ENCODE data around the gene SLC22A1.

Gene SLC22A1

GRCh38 chr6:160121558-160121957, at the start of gene SLC22A1:
Gene SLC22A1 (plus strand): TSS chr6:160121815. CDS start chr6:160121936, 121 bp downstream.
- Histone ChIP-seq H3K9ac (ENCODE audit: low read length) (no peak within 1 kb of the TSS), H3K27me3 (ENCODE audit: control insufficient read depth, insufficient read depth, low read length) (no peaks in the 10 kb centered on the region), H3K27ac (ENCODE audit: low read length) (no peak within 1 kb of the TSS), H3K4me3 (ENCODE audit: low read length) (no peak within 1 kb of the TSS), H3K36me3 (ENCODE audit: control insufficient read depth, low read depth, low read length) (no peaks in the 10 kb centered on the region), H3K9me3 (ENCODE audit: control insufficient read depth, low read depth, low read length) (no peaks in the 10 kb centered on the region), H3K4me1 (ENCODE audit: control insufficient read depth, low read depth, low read length) (no peaks in the 10 kb centered on the region)

- Histone ChIP-seq H3K27ac (ENCODE audit: low read length) (no peak overlapping the region), H3K9ac (ENCODE audit: low read length) (no peak overlapping the region), H3K4me1 (ENCODE audit: control insufficient read depth, low read depth, low read length) (no peaks in the 10 kb centered on the region), H3K36me3 (ENCODE audit: control insufficient read depth, low read depth, low read length) (peaks cover 86% of the 10 kb centered on the region), H3K9me3 (ENCODE audit: control insufficient read depth, low read depth, low read length) (no peaks in the 10 kb centered on the region), H3K4me3 (ENCODE audit: low read length) (no peak overlapping the region), H3K27me3 (ENCODE audit: control insufficient read depth, insufficient read depth, low read length) (no peaks in the 10 kb centered on the region)
Observed at GRCh38 chr6:160073272-160073671, 48.3 kb upstream of the SLC22A1 start.

GRCh38 chr6:160076009-160076408, 45.6 kb upstream of the SLC22A1 start:
- H3K27me3 ChIP-seq (ENCODE audit: control insufficient read depth, insufficient read depth, low read length) = no peaks in the 10 kb centered on the region
- no peaks in the 10 kb centered on the region for H3K4me1 ChIP-seq (ENCODE audit: control insufficient read depth, low read depth, low read length)
- peaks cover 86% of the 10 kb centered on the region for H3K36me3 ChIP-seq (ENCODE audit: control insufficient read depth, low read depth, low read length)
- no peaks in the 10 kb centered on the region for H3K9me3 ChIP-seq (ENCODE audit: control insufficient read depth, low read depth, low read length)
- H3K4me3 ChIP-seq (ENCODE audit: low read length) = no peak overlapping the region
- no peak overlapping the region for H3K27ac ChIP-seq (ENCODE audit: low read length)
- no peak overlapping the region for H3K9ac ChIP-seq (ENCODE audit: low read length)

GRCh38 chr6:160077024-160077423, 44.6 kb upstream of the SLC22A1 start:
- no peaks in the 10 kb centered on the region for H3K9me3 ChIP-seq (ENCODE audit: control insufficient read depth, low read depth, low read length)
- no peaks in the 10 kb centered on the region for H3K27me3 ChIP-seq (ENCODE audit: control insufficient read depth, insufficient read depth, low read length)
- no peaks in the 10 kb centered on the region for H3K4me1 ChIP-seq (ENCODE audit: control insufficient read depth, low read depth, low read length)
- no peak overlapping the region for H3K4me3 ChIP-seq (ENCODE audit: low read length)
- no peak overlapping the region for H3K27ac ChIP-seq (ENCODE audit: low read length)
- H3K9ac ChIP-seq (ENCODE audit: low read length) = no peak overlapping the region
- H3K36me3 ChIP-seq (ENCODE audit: control insufficient read depth, low read depth, low read length) = peaks cover 82% of the 10 kb centered on the region

- Histone ChIP-seq H3K36me3 (ENCODE audit: control insufficient read depth, low read depth, low read length) (peaks cover 77% of the 10 kb centered on the region), H3K9ac (ENCODE audit: low read length) (no peak overlapping the region), H3K4me1 (ENCODE audit: control insufficient read depth, low read depth, low read length) (no peaks in the 10 kb centered on the region), H3K27me3 (ENCODE audit: control insufficient read depth, insufficient read depth, low read length) (no peaks in the 10 kb centered on the region), H3K9me3 (ENCODE audit: control insufficient read depth, low read depth, low read length) (no peaks in the 10 kb centered on the region), H3K27ac (ENCODE audit: low read length) (no peak overlapping the region), H3K4me3 (ENCODE audit: low read length) (no peak overlapping the region)
Observed at GRCh38 chr6:160077526-160077925, 44.1 kb upstream of the SLC22A1 start.

GRCh38 chr6:160078883-160079685, 42.5 kb upstream of the SLC22A1 start:
- H3K9me3 ChIP-seq (ENCODE audit: control insufficient read depth, low read depth, low read length) = no peaks in the 10 kb centered on the region
- H3K4me3 ChIP-seq (ENCODE audit: low read length) = no peak overlapping the region
- no peak overlapping the region for H3K9ac ChIP-seq (ENCODE audit: low read length)
- no peaks in the 10 kb centered on the region for H3K27me3 ChIP-seq (ENCODE audit: control insufficient read depth, insufficient read depth, low read length)
- H3K27ac ChIP-seq (ENCODE audit: low read length) = no peak overlapping the region
- H3K4me1 ChIP-seq (ENCODE audit: control insufficient read depth, low read depth, low read length) = no peaks in the 10 kb centered on the region
- H3K36me3 ChIP-seq (ENCODE audit: control insufficient read depth, low read depth, low read length) = peaks cover 71% of the 10 kb centered on the region

- no peaks in the 10 kb centered on the region for H3K27me3 ChIP-seq (ENCODE audit: control insufficient read depth, insufficient read depth, low read length)
- no peak overlapping the region for H3K4me3 ChIP-seq (ENCODE audit: low read length)
- H3K9ac ChIP-seq (ENCODE audit: low read length) = no peak overlapping the region
- H3K27ac ChIP-seq (ENCODE audit: low read length) = no peak overlapping the region
- H3K36me3 ChIP-seq (ENCODE audit: control insufficient read depth, low read depth, low read length) = peaks cover 72% of the 10 kb centered on the region
- no peaks in the 10 kb centered on the region for H3K9me3 ChIP-seq (ENCODE audit: control insufficient read depth, low read depth, low read length)
- H3K4me1 ChIP-seq (ENCODE audit: control insufficient read depth, low read depth, low read length) = no peaks in the 10 kb centered on the region
Observed at GRCh38 chr6:160079686-160080043, 42.0 kb upstream of the SLC22A1 start.

- H3K9me3 ChIP-seq (ENCODE audit: control insufficient read depth, low read depth, low read length) = no peaks in the 10 kb centered on the region
- no peaks in the 10 kb centered on the region for H3K4me1 ChIP-seq (ENCODE audit: control insufficient read depth, low read depth, low read length)
- peaks cover 74% of the 10 kb centered on the region for H3K36me3 ChIP-seq (ENCODE audit: control insufficient read depth, low read depth, low read length)
- H3K9ac ChIP-seq (ENCODE audit: low read length) = no peak overlapping the region
- H3K27me3 ChIP-seq (ENCODE audit: control insufficient read depth, insufficient read depth, low read length) = no peaks in the 10 kb centered on the region
- no peak overlapping the region for H3K27ac ChIP-seq (ENCODE audit: low read length)
- H3K4me3 ChIP-seq (ENCODE audit: low read length) = no peak overlapping the region
Observed at GRCh38 chr6:160080097-160080496, 41.5 kb upstream of the SLC22A1 start.

- Histone ChIP-seq H3K4me1 (ENCODE audit: control insufficient read depth, low read depth, low read length) (no peaks in the 10 kb centered on the region), H3K27me3 (ENCODE audit: control insufficient read depth, insufficient read depth, low read length) (no peaks in the 10 kb centered on the region), H3K36me3 (ENCODE audit: control insufficient read depth, low read depth, low read length) (peaks cover 75% of the 10 kb centered on the region), H3K27ac (ENCODE audit: low read length) (no peak overlapping the region), H3K9me3 (ENCODE audit: control insufficient read depth, low read depth, low read length) (no peaks in the 10 kb centered on the region), H3K4me3 (ENCODE audit: low read length) (no peak overlapping the region), H3K9ac (ENCODE audit: low read length) (no peak overlapping the region)
Observed at GRCh38 chr6:160081398-160081797, 40.2 kb upstream of the SLC22A1 start.

GRCh38 chr6:160082627-160083026, 39.0 kb upstream of the SLC22A1 start:
- H3K9ac ChIP-seq (ENCODE audit: low read length) = no peak overlapping the region

GRCh38 chr6:160084198-160084776, 37.3 kb upstream of the SLC22A1 start:
- Histone ChIP-seq H3K27me3 (ENCODE audit: control insufficient read depth, insufficient read depth, low read length) (no peaks in the 10 kb centered on the region), H3K9ac (ENCODE audit: low read length) (no peak overlapping the region), H3K4me1 (ENCODE audit: control insufficient read depth, low read depth, low read length) (no peaks in the 10 kb centered on the region), H3K9me3 (ENCODE audit: control insufficient read depth, low read depth, low read length) (no peaks in the 10 kb centered on the region), H3K4me3 (ENCODE audit: low read length) (no peak overlapping the region), H3K36me3 (ENCODE audit: control insufficient read depth, low read depth, low read length) (peaks cover 67% of the 10 kb centered on the region), H3K27ac (ENCODE audit: low read length) (no peak overlapping the region)

More at GRCh38 chr6:160082627-160083026, 39.0 kb upstream of the SLC22A1 start:
- Histone ChIP-seq H3K27me3 (ENCODE audit: control insufficient read depth, insufficient read depth, low read length) (no peaks in the 10 kb centered on the region), H3K4me1 (ENCODE audit: control insufficient read depth, low read depth, low read length) (no peaks in the 10 kb centered on the region), H3K9me3 (ENCODE audit: control insufficient read depth, low read depth, low read length) (no peaks in the 10 kb centered on the region), H3K4me3 (ENCODE audit: low read length) (no peak overlapping the region), H3K27ac (ENCODE audit: low read length) (no peak overlapping the region), H3K36me3 (ENCODE audit: control insufficient read depth, low read depth, low read length) (peaks cover 75% of the 10 kb centered on the region)

GRCh38 chr6:160085226-160085625, 36.4 kb upstream of the SLC22A1 start:
- H3K36me3 ChIP-seq (ENCODE audit: control insufficient read depth, low read depth, low read length) = peaks cover 67% of the 10 kb centered on the region
- no peak overlapping the region for H3K4me3 ChIP-seq (ENCODE audit: low read length)
- no peaks in the 10 kb centered on the region for H3K27me3 ChIP-seq (ENCODE audit: control insufficient read depth, insufficient read depth, low read length)
- H3K9me3 ChIP-seq (ENCODE audit: control insufficient read depth, low read depth, low read length) = no peaks in the 10 kb centered on the region
- H3K9ac ChIP-seq (ENCODE audit: low read length) = no peak overlapping the region
- no peaks in the 10 kb centered on the region for H3K4me1 ChIP-seq (ENCODE audit: control insufficient read depth, low read depth, low read length)
- H3K27ac ChIP-seq (ENCODE audit: low read length) = no peak overlapping the region
